ENCODE data around the gene JAKMIP2.
"Not testable (repeated sequence)": the region's sequence is repeated elsewhere in the genome, so short reads cannot be mapped to it uniquely, and the experiment has no call there.

Gene JAKMIP2

DNA sequence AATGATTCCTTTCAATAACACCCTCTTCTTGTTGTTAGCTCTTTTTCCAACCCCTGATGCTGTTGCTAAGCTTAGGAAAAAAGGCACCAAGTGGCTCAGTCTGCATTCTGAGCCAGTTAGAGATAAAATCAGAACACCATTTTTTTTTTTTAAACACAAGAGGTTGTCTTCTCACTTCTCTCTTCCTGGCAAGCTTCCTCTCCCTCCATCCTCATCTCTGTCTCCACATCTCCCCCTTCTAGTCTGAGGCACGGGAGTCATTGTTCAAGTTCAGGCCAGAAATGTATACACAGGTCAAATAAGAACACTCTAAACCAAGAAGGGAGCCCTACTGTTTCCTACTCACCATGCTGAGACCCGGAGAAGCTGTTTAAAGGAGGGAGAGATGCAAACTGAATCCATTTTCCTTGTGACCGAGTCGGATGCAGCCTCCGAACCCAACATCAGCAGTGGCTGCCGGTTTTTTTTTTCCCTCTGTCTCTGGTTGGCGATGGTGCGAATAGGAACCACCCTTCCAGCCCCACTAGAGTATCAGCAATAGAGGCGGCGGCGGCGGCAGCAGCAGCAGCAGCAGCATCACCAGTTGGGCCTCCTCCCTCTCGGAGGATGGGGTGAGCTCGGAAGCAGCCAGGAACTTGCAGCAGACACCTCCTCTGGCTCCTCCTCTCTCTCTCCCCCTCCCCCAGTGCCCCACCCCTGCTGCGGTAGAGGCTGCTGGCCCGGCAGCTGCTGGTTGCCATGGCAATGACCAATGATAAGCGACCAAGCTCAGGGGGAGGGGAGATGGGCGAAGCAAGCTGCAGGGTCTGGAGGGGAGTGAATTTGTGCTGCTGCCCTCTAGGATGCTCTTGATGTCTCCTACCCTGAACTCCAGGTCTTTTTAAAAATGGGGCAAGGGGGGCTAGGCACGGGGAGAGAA is at the start of gene JAKMIP2:
Gene JAKMIP2 (minus strand): TSS at position 619 of the 919 bp plus-strand sequence. CDS start 110,922 bp downstream, outside the sequence.
- DNase-seq (ENCODE audit: low read depth): no peak

DNA sequence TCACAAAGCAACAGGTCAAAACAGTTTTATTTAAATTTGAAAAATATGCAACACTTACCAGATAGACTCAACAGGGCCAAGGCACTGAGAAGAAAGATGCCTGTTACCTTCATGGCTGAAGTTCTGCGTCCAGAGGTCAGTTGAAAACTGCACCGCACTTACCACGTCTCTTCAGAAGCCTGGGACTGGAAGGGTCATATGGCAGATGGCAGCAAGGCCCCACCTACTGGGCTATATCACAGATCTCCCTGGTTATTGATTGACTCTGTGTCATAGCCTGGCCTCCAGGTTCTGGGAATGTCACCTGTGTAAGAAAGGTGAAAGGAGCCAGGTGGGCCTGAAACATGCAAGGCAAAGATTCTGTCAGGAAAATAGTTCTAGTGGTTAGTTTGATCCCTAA is 48.9 kb upstream of the JAKMIP2 start, which contains the start of gene SPINK1:
Gene SPINK1 (minus strand): TSS at position 207 of the 400 bp plus-strand sequence. CDS start 94 bp downstream, at position 113.
- DNase-seq (ENCODE audit: low read depth): no peak

DNA sequence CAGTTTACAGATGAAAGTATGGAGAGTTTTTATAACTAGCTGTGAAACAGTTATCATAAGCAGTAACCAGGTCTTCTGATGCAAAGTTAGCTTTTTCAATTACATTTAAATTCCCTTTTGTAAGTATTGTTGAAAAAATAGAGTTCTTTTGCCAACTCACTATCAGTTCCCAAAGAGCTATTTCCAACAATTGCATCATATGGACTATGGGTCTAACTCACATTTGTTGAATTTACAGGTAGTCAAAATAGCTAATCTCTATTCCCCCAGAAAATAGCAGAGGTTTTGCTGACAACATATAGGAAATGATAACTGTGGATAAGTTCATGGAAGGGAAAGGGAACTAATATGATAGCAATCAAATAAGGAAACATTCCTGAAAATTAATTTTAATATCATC is 47.5 kb upstream of the JAKMIP2 start:
- DNase-seq (ENCODE audit: low read depth): no peak

DNA sequence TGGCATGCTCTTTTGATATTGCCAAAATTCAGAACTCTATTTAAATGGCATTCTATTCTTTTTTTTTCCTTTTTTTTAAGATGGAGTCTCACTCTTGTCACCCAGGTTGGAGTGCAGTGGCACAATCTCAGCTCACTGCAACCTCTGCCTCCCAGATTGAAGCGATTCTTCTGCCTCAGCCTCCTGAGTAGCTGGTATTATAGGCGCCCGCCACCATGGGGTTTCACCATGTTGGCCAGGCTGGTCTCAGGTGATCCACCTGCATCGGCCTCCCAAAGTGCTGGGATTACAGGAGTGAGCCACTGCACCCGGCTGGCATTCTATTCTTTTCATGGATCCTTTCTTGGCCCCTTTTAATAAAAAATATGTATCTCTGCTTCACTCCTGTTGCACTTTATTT is 44.5 kb upstream of the JAKMIP2 start:
- DNase-seq (ENCODE audit: low read depth): not testable (repeated sequence)

DNA sequence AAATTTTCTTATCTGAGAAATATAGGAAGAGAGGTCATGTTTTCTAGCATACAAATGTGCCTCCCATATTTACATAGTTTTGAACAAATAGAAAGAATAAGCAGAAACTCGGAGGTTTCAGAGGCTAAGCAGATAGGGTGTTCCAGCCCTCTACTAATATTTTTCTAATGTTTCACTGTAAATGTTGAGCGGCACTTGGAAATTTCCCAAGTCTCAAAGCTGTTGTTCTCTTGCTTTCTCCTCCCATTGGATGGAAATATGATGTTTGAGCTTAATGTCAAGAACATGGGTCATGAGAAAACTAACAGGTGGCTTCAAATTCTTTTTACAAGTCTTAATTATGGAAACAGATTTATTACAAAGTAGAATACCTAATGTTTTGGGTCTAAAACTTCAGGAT is 43.8 kb upstream of the JAKMIP2 start:
- no peak for DNase-seq (ENCODE audit: low read depth)

DNA sequence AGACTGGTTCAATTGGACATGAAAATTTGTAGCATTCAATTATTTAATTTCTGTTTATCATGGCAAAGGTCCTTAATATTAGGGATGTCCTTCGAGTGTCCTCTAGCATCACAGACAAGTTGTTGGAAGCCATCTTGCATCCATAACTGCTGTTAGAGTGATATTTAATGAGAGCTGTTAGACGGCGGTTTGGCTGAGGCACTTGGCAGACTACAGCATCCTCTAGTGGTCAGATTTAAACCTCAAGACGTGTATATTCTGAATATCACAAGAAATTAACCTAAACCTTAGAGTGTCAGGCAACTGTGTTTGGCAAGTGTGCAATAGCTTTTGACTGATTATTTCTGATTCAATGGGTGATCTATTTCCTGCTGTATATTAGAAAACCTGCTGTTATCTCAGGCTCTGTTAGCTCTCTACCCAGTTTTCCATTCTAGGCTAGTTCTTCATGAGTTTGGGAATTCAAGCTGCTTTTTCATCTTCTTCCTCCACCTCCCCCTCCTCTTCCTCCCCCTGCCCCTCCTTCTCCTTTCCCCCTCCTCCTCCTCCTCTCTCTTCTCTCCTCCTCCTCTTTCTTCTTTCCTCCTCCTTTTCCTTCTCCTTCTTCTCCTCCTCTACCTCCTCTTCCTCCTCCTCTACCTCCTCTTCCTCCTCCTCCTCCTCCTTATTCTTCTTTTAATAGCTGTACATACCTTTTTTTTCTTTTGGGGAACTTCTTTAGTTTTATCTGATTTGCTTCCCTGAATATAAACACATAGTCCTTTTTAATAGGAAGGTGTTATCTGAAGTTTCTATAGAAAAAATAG is 40.4 kb upstream of the JAKMIP2 start:
- DNase-seq (ENCODE audit: low read depth): no peak

DNA sequence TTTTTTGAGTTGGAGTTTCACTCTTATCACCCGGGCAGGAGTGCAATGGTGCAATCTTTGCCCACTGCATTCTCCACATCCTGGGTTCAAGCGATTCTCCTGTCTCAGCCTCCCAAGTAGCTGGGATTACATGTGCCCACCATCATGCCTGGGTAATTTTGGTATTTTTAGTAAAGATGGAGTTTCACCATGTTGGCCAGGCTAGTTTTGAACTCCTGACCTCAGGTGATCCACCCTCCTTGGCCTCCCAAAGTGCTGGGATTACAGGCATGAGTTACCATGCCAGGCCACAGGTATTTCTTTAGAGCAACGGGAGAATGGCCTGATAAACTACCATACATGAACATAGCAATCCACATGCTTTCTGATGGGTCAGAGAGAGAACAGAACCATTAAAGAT is 39.7 kb upstream of the JAKMIP2 start:
- not testable (repeated sequence) for DNase-seq (ENCODE audit: low read depth)

DNA sequence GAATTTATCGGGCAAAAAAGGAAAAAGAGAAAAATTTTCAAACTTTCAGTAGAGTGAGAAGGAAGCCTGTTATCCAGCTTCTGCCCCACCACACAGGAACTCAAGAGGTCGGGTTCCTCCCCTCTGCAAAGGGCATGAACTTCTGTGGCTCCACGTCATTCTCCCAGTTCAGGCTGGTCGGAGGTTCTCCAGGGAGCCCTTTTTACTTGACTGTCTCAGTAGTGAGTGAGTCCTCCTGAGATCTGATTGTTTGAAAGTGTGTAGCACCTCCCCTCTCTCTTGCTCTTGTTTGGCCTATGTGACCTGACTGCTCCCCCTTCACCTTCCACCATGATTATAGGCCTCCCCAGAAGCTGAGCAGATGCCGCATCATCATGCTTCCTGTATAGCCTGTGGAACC is 39.2 kb upstream of the JAKMIP2 start:
- no peak for DNase-seq (ENCODE audit: low read depth)

DNA sequence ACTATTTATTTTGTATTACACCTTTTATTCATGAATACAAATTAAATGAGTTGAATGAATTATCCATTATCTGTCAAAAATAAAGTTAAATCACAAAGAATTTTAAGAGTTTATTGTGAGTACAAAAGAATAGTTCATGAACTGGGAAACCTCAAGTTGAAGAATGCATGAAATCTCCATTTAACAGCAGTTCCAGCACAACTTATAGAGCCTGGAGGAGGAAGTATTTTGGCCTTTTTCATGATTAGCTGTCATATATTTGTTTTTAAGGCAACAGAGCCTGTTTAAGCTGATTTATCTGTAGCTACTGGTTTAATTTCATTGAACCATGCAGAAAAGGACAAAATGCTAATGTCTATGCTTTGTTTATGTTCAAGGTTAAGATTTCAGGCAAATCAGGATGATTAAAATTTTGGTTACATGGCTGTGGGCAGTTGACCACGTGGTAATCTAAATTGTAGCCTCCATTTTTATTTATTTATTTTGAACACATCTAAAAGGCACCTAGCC is 36.8 kb upstream of the JAKMIP2 start:
- no peak for DNase-seq (ENCODE audit: low read depth)

DNA sequence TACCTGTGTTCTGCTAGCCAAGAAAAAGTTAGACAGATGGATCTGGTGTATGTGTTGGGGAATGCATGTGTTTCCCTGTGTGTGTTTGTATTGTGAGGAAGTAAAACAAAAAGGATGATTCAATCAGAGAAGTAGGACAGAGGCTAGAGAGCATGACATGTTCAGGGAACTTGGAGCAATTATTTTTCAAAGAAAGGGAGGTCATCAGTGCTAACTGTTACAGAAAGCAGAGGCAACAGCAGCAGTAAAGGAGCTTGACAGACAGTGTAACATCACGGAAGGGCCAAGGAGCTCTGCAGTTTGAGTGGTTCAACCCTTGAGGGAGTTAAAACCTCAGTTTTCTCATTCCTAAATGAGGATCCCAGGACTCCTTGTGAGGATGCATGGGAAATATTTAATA is 35.8 kb upstream of the JAKMIP2 start:
- DNase-seq (ENCODE audit: low read depth): no peak

DNA sequence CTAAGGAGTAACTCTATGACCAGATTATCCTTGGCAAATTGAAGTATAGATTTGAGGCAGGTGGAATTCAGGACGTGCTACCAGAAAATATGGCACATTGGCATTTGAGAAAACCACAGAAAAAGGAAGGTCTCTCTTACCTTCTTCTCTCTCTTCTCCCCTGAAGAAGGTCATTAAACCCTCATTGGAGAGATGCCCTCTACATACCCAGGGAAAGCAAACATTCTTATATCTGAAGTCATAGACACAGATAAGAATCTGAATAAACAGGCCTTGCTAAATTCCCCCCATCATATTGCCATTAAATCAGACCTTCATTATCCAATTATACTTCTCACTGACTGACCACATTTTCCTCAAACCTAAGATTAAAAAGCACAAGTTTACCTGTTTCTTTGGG is 31.2 kb upstream of the JAKMIP2 start:
- no peak for DNase-seq (ENCODE audit: low read depth)

DNA sequence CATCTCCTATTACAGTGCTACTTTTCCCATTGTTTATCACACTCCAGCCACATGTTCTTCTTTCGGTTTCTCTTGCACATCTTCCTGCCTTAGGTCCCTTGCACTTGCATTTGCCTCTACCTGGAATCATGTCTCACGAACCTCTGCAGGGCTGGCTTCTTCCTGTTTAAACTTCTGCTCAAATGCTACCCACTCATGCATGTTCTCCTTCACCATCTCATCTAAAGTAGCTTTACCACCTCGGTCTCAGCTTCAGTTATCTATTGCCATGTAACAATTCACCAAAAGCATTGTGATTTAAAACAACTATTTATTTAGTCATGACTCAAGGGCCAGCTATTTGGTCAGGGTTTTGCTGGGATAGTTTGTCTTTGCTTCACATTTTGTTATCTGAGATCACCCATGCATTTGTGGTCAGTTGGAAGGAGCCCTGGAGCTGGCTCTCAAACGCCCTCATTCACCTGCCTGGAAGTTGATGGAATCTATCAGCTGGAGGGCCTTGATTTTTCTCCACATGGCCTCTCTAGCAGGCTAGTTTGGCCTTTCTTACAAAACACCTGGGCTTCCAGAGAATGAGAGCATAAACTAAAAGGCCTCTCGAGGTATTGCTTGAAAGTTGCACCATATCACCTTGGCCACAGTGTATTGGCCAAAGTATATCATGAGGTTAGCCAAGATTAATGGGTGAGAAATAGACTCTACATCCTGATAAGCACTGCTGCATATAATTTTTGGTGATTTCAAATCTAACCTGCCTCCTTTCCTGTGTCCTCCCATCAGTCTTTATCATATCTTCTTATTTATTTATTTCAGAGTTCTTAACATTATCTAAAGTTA is 27.5 kb upstream of the JAKMIP2 start:
- DNase-seq (ENCODE audit: low read depth): no peak

DNA sequence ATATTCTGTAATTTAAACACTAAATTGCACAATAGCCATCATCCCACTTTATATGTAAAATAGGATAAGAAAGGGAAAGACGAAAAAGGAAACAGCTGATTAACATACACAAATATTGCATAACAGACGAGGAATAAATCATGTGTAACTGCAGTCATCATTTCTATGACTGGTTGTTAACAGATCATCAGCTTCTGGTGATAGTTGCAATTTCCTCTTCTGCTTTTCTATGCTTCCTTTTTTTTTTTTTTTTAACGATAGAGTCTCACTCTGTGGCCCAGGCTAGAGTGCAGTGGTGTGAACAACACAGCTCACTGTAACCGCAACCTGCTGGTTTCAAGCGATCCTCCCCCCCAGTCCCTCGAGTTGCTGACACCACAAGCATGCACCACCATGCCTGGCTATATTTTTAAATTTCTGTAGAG is 22.5 kb upstream of the JAKMIP2 start:
- DNase-seq (ENCODE audit: low read depth): no peak

DNA sequence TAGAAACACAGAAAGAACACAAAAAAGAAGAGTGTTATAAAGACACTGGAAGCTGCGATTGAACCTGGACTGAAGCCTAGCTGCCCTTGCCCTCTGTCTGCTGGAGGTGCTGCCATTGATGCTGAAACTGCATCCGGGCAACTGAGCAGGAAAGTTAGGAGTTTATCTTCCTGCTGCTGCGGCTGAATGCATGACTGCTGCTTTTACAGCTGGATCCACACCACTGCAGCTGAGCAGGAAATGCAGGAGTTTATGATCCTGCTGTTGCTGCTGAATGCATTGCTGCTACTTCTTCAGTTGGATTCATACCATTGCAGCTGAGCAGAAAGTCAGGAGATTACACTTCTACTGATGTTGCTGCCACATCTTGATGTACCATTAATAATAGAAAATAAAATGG is 21.8 kb upstream of the JAKMIP2 start:
- DNase-seq (ENCODE audit: low read depth): no peak

DNA sequence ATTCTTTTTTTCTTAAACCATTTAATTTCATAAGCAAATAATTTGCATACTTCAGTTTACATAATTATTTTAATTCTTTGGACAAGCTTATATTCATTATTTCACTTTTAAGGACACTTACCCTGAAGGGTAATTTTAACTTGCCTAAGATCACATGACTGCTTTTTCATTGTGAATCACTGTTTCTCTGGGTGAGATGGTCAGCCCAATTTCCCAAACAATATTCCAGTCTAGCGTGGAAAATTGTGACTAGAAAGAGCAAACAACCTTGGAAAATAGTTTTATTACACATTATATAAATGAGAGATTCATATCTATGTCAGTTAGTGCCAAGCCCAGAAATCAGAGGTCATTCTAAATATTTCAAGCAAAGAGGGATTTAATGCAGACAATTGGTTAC is 21.4 kb upstream of the JAKMIP2 start:
- DNase-seq (ENCODE audit: low read depth): no peak

DNA sequence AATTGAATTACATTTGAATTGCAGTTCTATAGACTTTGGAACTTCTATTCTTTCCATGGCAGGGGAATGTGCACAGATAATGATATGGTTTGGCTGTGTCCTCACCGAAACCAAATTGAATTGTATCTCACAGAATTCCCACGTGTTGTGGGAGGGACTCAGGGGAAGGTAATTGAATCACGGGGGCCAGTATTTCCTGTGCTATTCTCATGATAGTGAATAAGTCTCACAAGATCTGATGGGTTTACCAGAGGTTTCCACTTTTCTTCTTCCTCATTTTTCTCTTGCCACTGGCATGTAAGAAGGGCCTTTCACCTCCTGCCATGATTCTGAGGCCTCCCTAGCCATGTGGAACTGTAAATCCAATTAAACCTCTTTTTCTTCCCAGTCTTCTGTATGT is 20.6 kb upstream of the JAKMIP2 start:
- DNase-seq (ENCODE audit: low read depth): not testable (repeated sequence)

DNA sequence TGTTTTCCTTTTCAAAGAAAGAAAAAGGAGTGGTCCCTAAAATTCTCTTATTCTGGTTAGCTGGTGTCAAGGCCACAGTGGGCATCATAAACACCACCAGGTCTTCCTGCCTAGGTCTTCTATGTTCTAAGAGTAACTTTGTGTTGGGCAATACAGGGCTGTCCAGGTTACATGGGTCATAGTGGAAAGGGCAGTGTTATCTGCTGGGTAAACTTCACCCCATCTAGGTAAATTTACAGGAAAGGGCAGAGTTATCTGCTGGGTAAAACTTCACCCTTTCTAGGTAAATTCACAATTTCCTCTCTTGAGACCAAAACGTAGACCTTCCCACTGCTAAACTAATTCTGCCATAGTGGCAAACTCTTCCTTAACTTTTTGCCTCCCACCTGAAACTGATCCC is 18.9 kb upstream of the JAKMIP2 start:
- DNase-seq (ENCODE audit: low read depth): no peak

DNA sequence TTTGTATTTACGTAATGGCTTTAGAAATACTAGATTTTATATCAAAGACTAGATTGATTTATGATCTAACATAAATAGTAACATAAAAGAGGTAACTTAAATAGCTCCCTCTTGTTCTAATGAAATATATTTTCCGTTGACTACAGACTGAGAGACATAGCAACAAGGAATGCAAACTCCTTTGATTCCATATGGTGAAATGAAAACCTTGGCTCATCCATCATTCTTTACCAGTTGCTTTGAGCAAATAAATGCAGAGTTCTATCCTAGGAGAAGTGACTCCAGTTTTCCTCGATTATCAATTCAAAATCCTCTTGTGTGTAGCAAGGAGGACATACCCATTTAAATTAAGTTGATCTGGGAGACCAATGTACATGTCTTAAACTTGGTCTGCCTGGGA is 18.0 kb upstream of the JAKMIP2 start:
- DNase-seq (ENCODE audit: low read depth): no peak

DNA sequence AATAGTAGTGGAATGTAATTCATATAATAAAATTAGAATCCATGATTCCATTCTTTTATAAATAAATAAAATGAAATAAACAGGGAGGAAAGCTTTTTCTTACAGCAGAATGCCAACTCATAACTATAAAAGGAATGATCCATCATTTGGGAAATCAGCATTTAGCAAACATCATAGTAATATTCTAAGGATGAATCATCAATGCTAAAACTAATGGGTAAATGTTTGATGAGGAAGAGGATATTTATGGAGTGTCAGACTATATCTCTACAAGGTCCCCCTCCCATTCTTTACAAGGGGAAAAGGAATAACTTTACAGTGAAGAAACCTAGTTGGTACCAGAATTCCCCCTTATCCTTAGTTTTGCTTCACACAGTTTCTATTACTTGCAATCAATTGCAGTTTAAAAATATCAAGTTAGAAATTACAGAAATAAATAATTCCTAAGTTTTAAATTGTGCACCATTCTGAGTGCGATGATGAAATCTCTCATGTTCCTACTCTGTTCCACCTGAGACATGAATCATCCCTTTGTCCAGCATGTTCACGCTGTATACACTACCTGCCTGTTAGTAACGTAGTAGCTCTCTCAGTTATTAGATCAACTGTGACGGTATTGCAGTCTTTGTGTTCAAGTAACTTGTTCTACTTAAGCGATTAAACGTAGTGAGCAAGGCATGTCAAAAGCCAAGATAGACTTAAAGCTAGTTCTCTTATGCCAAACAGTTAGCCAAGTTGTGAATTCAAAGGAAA is 14.2 kb upstream of the JAKMIP2 start:
- no peak for DNase-seq (ENCODE audit: low read depth)

DNA sequence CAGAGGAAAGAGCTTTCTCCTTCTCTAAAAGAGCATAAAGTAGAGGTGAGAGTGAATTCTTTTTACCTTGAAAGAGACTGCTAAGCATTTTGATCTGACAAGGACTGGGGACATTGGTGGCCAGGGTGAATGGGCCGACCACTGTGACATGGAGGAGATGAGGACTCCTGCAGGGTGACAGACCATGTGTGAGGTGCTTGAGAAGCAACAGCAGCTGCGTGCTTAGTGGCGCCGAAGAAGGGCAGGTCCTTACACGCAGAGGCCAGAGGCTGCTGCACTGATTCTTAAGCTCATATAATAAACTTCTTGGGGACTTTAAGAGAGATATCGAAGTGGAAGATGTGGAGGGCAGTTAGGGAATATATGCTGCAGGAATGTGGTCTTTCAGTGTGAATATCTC is 8.7 kb upstream of the JAKMIP2 start:
- no peak for DNase-seq (ENCODE audit: low read depth)

DNA sequence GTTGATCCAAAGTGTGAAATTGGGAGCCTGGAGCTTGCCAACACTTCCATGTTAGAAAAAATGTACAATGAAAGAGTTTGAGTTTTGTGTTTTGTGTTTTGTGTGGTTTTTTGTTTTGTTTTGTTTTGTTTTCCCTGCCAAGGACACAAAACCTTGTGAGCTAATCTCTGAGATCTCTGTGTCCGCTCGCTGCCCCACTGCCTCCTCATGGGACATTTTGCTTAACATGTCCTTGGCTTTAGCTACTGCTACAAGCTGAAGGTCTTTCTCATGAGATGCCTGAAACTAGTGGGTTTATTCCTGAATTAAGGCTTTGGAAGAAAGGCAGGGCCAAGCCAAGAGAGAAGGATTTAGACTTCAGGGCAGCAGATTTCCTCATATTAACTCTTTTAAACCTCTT is 7.3 kb upstream of the JAKMIP2 start:
- no peak for DNase-seq (ENCODE audit: low read depth)

Measured in HS-27A (cell line).